Keratinocyte (primary cell): ENCODE data around the gene RASA3. TPM values are rescaled to one million over a fixed set of nuclear protein-coding genes. Genes with fewer than 3 reads are reported as not detected.

Experiments
- DNase-seq: peaks from one replicate; pipeline ENCODE4 v3.0.0-alpha.2; 2011; ENCODE audit warnings: low read depth, missing footprints, low spot score
- FAIRE-seq: peaks from 2 replicates; lab custom pipeline; 2011; peaks lifted over from hg19 to GRCh38; lab: Jason Lieb, UNC
- H2AFZ ChIP-seq: 2 replicates; pipeline ENCODE4 v1.6.0; 2012; ENCODE audit warnings: low read length, control low read depth, inconsistent platforms; ENCODE audit not compliant: control insufficient read depth
- H3K27ac ChIP-seq: 2 replicates; pipeline ENCODE4 v1.5.1; 2011; ENCODE audit warnings: low read length; ENCODE audit not compliant: control insufficient read depth, insufficient read depth
- H3K27me3 ChIP-seq: 3 replicates; pipeline ENCODE4 v1.6.0; 2011; ENCODE audit warnings: low read length; ENCODE audit not compliant: control insufficient read depth, insufficient read depth; ENCODE audit errors: extremely low read depth
- H3K36me3 ChIP-seq, 2 experiments: 2 replicates in 1 of 2; 3 replicates in 1 of 2; pipeline ENCODE4 v1.5.1; 2011; ENCODE audit warnings: low read length in 2 of 2, mild to moderate bottlenecking in 1 of 2; ENCODE audit not compliant: control insufficient read depth in 2 of 2, insufficient read depth in 2 of 2; ENCODE audit errors: extremely low read depth in 1 of 2
- H3K4me1 ChIP-seq: 3 replicates; pipeline ENCODE4 v1.5.1; 2011; ENCODE audit warnings: low read length; ENCODE audit not compliant: control insufficient read depth, insufficient read depth; ENCODE audit errors: extremely low read depth
- H3K4me2 ChIP-seq: 3 replicates; pipeline ENCODE4 v1.6.0; 2011; ENCODE audit warnings: low read depth, low read length; ENCODE audit not compliant: control insufficient read depth, insufficient read depth; ENCODE audit errors: extremely low read depth
- H3K4me3 ChIP-seq, 3 experiments: fragments of 200-600 bp in 1 of 3; sonication (generic) in 1 of 3; 2 replicates in 2 of 3; 3 replicates in 1 of 3; pipeline ENCODE4 v1.5.1; 2011 to 2016; ENCODE audit warnings: low read length in 3 of 3, mild to moderate bottlenecking in 3 of 3, control low read depth in 2 of 3, inconsistent platforms in 1 of 3, low read depth in 1 of 3, mixed read lengths in 1 of 3, mixed run types in 1 of 3, moderate library complexity in 1 of 3; ENCODE audit not compliant: control insufficient read depth in 2 of 3, insufficient read depth in 2 of 3; ENCODE audit errors: extremely low read depth in 1 of 3
- H3K79me2 ChIP-seq: 2 replicates; pipeline ENCODE4 v1.6.0; 2012; ENCODE audit warnings: low read length; ENCODE audit not compliant: control insufficient read depth, insufficient read depth
- H3K9ac ChIP-seq: 3 replicates; pipeline ENCODE4 v1.6.0; 2011; ENCODE audit warnings: low read length; ENCODE audit not compliant: control insufficient read depth, insufficient read depth; ENCODE audit errors: extremely low read depth
- H3K9me1 ChIP-seq: 3 replicates; pipeline ENCODE4 v1.6.0; 2011; ENCODE audit warnings: low read length; ENCODE audit not compliant: control insufficient read depth, insufficient read depth; ENCODE audit errors: extremely low read depth
- H3K9me3 ChIP-seq: 2 replicates; pipeline ENCODE4 v1.5.1; 2012; ENCODE audit warnings: low read depth, low read length; ENCODE audit not compliant: control insufficient read depth
- H4K20me1 ChIP-seq: 3 replicates; pipeline ENCODE4 v1.6.0; 2011; ENCODE audit warnings: low read length; ENCODE audit not compliant: control insufficient read depth, insufficient read depth; ENCODE audit errors: extremely low read depth
- CTCF ChIP-seq, 3 experiments: IDR thresholded peaks in 1 of 3; conservative IDR thresholded peaks in 1 of 3; optimal IDR thresholded peaks in 1 of 3; 2 replicates in 2 of 3; 3 replicates in 1 of 3; pipeline versions ENCODE3 to v1.5.1; 2011; ENCODE audit warnings: low read length in 3 of 3, mild to moderate bottlenecking in 3 of 3, moderate library complexity in 2 of 3, control low read depth in 1 of 3, inconsistent platforms in 1 of 3; ENCODE audit not compliant: insufficient read depth in 2 of 3; ENCODE audit errors: extremely low read depth in 1 of 3
- EZH2 ChIP-seq: IDR thresholded peaks from one replicate; pipeline ENCODE4 v1.6.1; 2012; ENCODE audit warnings: inconsistent platforms, mild to moderate bottlenecking, low read length, moderate library complexity
- dilution Hi-C: fragments of 300-500 bp; cut with MboI; formaldehyde crosslinking; loops from one replicate; pipeline ENCODE4 v1.7.0; 2020; ENCODE audit warnings: low sequenced_read_pairs; ENCODE audit not compliant: extremely low pct_ligation_motif_present
- polyA plus RNA-seq, 5 experiments: library from polyadenylated mRNA; depleted of rRNA in 3 of 5; stranded (reverse) in 3 of 5; stranded (forward) in 1 of 5; unstranded in 1 of 5; fragments of >200 nt; gene quantifications; 1 replicate in 1 of 5; 2 replicates in 3 of 5; 3 replicates in 1 of 5; pipeline versions ENCODE4 v1.2.1 to v1.2.3, GENCODE V29; 2011 to 2012; ENCODE audit warnings: missing spikeins in 2 of 5, low read depth in 1 of 5, low replicate concordance in 1 of 5

Gene RASA3
- polyA plus RNA-seq, 1 donor (not counting 4 experiments of a cell fraction or from before 2014, with no cell fraction given): 4.1 TPM

- dilution Hi-C loops: no loop called here
These were observed 123.3 kb downstream of the RASA3 start for GRCh38 chr13:114008964-114009589.

GRCh38 chr13:114007566-114007965, 124.9 kb downstream of the RASA3 start:
- Histone ChIP-seq H3K9ac (no peak overlapping the region), H3K9me1 (no peaks in the 10 kb centered on the region), H4K20me1 (no peaks in the 10 kb centered on the region), H3K27me3 (no peaks in the 10 kb centered on the region), H3K9me3 (no peaks in the 10 kb centered on the region), H3K79me2 (no peaks in the 10 kb centered on the region), H3K4me1 (peaks cover 2% of the 10 kb centered on the region), H3K27ac (no peak overlapping the region), H3K4me3 (no peak overlapping the region), H3K36me3 (peaks cover 0 to 2% of the 10 kb centered on the region in 2 experiments), H2AFZ (no peak overlapping the region), H3K4me2 (no peak overlapping the region)
- dilution Hi-C loops: no loop called here
- TF ChIP-seq CTCF (optimal IDR thresholded peaks at IDR 0.05 in 1 of 3, IDR thresholded peaks at IDR 0.05 in 1 of 3, conservative IDR thresholded peaks at IDR 0.05 in 1 of 3; ENCODE audit: extremely low read depth in 1 of 3, insufficient read depth in 2 of 3, low read length in 3 of 3) (no peak), EZH2 (no peak)
- no peak for FAIRE-seq
- no peak for DNase-seq

More at GRCh38 chr13:114008964-114009589, 123.3 kb downstream of the RASA3 start:
- FAIRE-seq: no peak
- H3K9me1 ChIP-seq: no peaks in the 10 kb centered on the region
- no peak overlapping the region for H3K4me2 ChIP-seq
- H3K4me1 ChIP-seq: peaks cover 2% of the 10 kb centered on the region
- DNase-seq: no peak
- H4K20me1 ChIP-seq: no peaks in the 10 kb centered on the region
- peaks cover 0 to 2% of the 10 kb centered on the region in 2 experiments for H3K36me3 ChIP-seq
- no peak overlapping the region for H3K4me3 ChIP-seq
- no peak overlapping the region for H2AFZ ChIP-seq
- no peak overlapping the region for H3K9ac ChIP-seq
- no peaks in the 10 kb centered on the region for H3K79me2 ChIP-seq
- no peaks in the 10 kb centered on the region for H3K27me3 ChIP-seq
- TF ChIP-seq CTCF (optimal IDR thresholded peaks at IDR 0.05 in 1 of 3, IDR thresholded peaks at IDR 0.05 in 1 of 3, conservative IDR thresholded peaks at IDR 0.05 in 1 of 3; ENCODE audit: extremely low read depth in 1 of 3, insufficient read depth in 2 of 3, low read length in 3 of 3) (no peak), EZH2 (no peak)
- no peaks in the 10 kb centered on the region for H3K9me3 ChIP-seq
- no peak overlapping the region for H3K27ac ChIP-seq
